Metanephros (tissue), 1 donor: ENCODE measurements around the gene LELP1. TPM values are rescaled to one million over a fixed set of nuclear protein-coding genes. Genes with fewer than 3 reads are reported as not detected.

Experiments
- total RNA-seq: library from RNA; depleted of rRNA; stranded (reverse); fragments of >200 nt; gene quantifications from one replicate; pipeline ENCODE4 v1.2.3, GENCODE V29; 2014

Gene LELP1
- not detected for total RNA-seq

DNA sequence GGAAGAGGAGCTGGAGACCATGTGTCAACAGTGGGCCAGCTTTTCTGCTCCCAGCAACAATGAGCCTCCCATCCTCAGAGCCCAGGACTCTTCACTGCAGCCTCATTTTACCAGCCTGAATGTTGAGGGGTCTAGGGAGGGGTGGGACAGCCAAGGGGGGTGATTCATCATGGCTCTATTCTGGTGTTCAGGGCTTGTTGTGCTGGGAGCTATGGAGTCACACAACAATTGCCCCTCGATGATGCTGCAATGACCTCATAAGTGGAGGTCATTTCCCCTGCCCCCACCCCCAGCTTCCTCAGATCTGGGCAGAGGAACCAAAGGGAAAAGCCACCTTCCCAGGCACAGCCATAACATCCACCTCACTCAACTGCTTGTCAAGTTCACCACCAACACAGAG, at the start of gene LELP1:
Gene LELP1, plus strand, starts transcription at position 301 of the 400 bp plus-strand sequence. CDS start 1,278 bp downstream, outside the sequence.

DNA sequence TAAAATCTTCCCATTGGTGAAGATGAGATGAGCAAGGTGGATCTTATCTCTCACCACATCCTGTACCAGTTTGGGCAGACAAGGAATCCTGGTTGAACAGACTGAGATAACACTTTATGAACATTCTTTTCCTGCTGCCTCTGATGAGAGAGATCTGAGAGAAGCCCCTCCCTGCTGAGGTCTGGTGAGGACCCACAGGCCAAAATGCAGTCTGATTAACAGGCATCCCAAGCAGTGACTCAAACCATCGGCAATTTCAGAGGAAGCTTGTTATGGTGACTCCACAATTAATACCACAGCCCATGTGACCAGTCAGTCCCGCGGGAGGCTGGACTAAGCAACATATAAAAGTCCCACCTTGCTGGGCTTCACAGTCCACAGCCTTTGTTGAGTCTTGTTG, 14.0 kb downstream of the LELP1 start, which contains the start of gene PRR9:
Gene PRR9, plus strand, starts transcription at position 373 of the 400 bp plus-strand sequence. CDS start 561 bp downstream, outside the sequence.

Other genes with a start within 250 kb of the LELP1 start
- gene SPRR4, start 232.8 kb upstream of the LELP1 start, total RNA-seq: not detected
- gene SPRR1A, start 219.3 kb upstream of the LELP1 start, total RNA-seq: not detected
- 0.58 TPM for gene SPRR3, start 201.7 kb upstream of the LELP1 start, total RNA-seq
- gene SPRR1B, start 172.2 kb upstream of the LELP1 start, total RNA-seq: not detected
- not detected for gene SPRR2D, start 162.3 kb upstream of the LELP1 start, total RNA-seq
- not detected for gene SPRR2A, start 145.9 kb upstream of the LELP1 start, total RNA-seq
- gene SPRR2B, start 131.8 kb upstream of the LELP1 start, total RNA-seq: not detected
- gene SPRR2E, start 108.9 kb upstream of the LELP1 start, total RNA-seq: not detected
- gene SPRR2F, start 89.9 kb upstream of the LELP1 start, total RNA-seq: not detected
- not detected for gene SPRR2G, start 52.5 kb upstream of the LELP1 start, total RNA-seq
- gene PRR9, start 14.2 kb downstream of the LELP1 start, total RNA-seq: not detected
- gene LORICRIN, start 56.3 kb downstream of the LELP1 start, total RNA-seq: not detected
- not detected for gene PGLYRP3, start 109.5 kb downstream of the LELP1 start, total RNA-seq
- not detected for gene PGLYRP4, start 145.4 kb downstream of the LELP1 start, total RNA-seq
- 258 TPM for gene S100A9, start 154.4 kb downstream of the LELP1 start, total RNA-seq
- gene S100A12, start 172.2 kb downstream of the LELP1 start, total RNA-seq: 32.5 TPM
- gene S100A8, start 187.6 kb downstream of the LELP1 start, total RNA-seq: 89.2 TPM
- not detected for gene S100A7A, start 213.1 kb downstream of the LELP1 start, total RNA-seq